ENCODE results near the gene IRS1. TPM values are rescaled to one million over a fixed set of nuclear protein-coding genes. Genes with fewer than 3 reads are reported as not detected.

The IRS1 gene
- total and polyA plus RNA-seq, 2 of the 4 experiments (the other 2 are of a cell fraction), result 21.1 to 37.1 TPM

DNA sequence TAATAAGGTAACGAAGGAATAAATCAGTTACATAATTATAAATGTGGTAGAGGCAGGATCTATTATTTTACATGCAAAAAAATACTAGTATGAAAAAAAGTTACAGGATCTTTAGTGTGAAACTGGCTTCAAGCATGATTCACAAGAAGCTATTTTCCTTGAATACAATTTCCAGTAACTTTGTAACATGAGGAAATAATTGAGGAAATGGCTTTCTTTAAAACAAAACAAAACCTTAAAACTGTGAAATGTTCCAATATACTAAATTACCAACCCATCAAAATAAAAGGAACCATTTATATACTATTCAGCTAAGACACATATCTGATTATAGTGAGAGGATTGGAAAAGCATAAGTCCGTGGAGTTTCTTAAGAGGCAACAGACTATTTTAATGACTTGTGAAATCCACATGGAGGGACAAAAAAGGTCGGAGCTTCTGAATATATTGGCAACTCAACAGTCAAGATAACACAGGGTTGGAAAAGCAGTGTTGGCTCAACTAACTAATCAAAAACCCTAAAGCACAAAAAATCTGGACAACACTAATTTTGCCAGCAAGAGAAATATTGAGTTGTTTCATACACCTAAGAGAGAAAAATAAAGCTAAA lies 10.6 kb downstream of the IRS1 start:
- Histone ChIP-seq H3K4ac (ENCODE audit: low read depth, low read length) (no peak overlapping the region), H2BK5ac (ENCODE audit: low read depth, low read length, poor library complexity, severe bottlenecking) (peak overlapping the region; percentile 69), H3K14ac (replicated peaks; ENCODE audit: low read depth, low read length) (peak overlapping the region; percentile 47; the same call in 1 of the 2 replicates), H2AK9ac (replicated peaks; ENCODE audit: low read depth, low read length, poor library complexity) (no peak overlapping the region), H4K8ac (ENCODE audit: low read depth in 2 of 2, low read length in 2 of 2) (peak overlapping the region in 1 of 2 experiments; percentile 20; a peak in 2 of 4 replicates), H3K4me2 (ENCODE audit: low read depth, low read length) (peak overlapping the region; percentile 95), H3K9me1 (ENCODE audit: insufficient read depth, low read length) (peaks cover 10% of the 10 kb centered on the region; the same call in 1 of the 2 replicates), H3K18ac (ENCODE audit: low read depth, low read length) (peak overlapping the region; percentile 12; the same call in 1 of the 2 replicates), H3K27ac (ENCODE audit: insufficient read depth, low read length) (peak overlapping the region; percentile 53; the same call in 1 of the 2 replicates), H2AFZ (replicated peaks; ENCODE audit: low read length, poor library complexity) (no peak overlapping the region), H3K9me3 (ENCODE audit: control insufficient read depth, insufficient read depth, low read length) (no peaks in the 10 kb centered on the region), H3K36me3 (ENCODE audit: control insufficient read depth, insufficient read depth, low read length) (peaks cover 29% of the 10 kb centered on the region), H3K4me3 (ENCODE audit: insufficient read depth, low read depth, low read length) (no peak overlapping the region), H4K20me1 (ENCODE audit: insufficient read depth, low read length) (peaks cover 37% of the 10 kb centered on the region), H3K4me1 (ENCODE audit: control insufficient read depth, insufficient read depth, low read length) (peaks cover 8% of the 10 kb centered on the region), H2BK120ac (ENCODE audit: low read depth, low read length) (no peak overlapping the region; the same call in 1 of the 2 replicates), H2BK20ac (ENCODE audit: low read depth, low read length) (peak overlapping the region; percentile 11; the same call in 1 of the 2 replicates), H3K23ac (ENCODE audit: low read depth, low read length) (no peak overlapping the region; the same call in 1 of the 2 replicates), H3K9ac (ENCODE audit: low read depth, low read length) (peak overlapping the region; percentile 19; the same call in 1 of the 2 replicates), H4K5ac (ENCODE audit: low read depth, low read length) (no peak overlapping the region), H2AK5ac (ENCODE audit: low read depth, low read length) (no peak overlapping the region), H3K79me1 (ENCODE audit: low read depth in 1 of 2, low read length in 2 of 2) (peaks cover 0 to 16% of the 10 kb centered on the region in 2 experiments; a peak in 2 of 4 replicates), H2BK15ac (ENCODE audit: low read depth, low read length) (no peak overlapping the region), H3K56ac (ENCODE audit: extremely low read depth, insufficient read depth, low read length) (peak overlapping the region; percentile 36; the same call in 1 of the 2 replicates), H4K91ac (ENCODE audit: insufficient read depth, low read depth, low read length) (no peak overlapping the region), H3K27me3 (ENCODE audit: control insufficient read depth, insufficient read depth, low read length) (no peaks in the 10 kb centered on the region)
- dilution Hi-C loops (cut with HindIII; ENCODE audit: low sequenced_read_pairs, unreplicated experiment), result no loop called here
- in situ Hi-C loops (cut with MboI; ENCODE audit: low sequenced_read_pairs), result loop anchor here (25.0 kb wide), 1 partner anchor 1677 kb away; no protein-coding TSS in a partner anchor
- ChIA-PET POLR2A (ENCODE audit: unreplicated experiment) (interaction anchor here (0.8 to 1.0 kb wide), 2 partner anchors 11 to 312 kb away, joined by 3 to 5 read pairs; no protein-coding TSS in a partner anchor), CTCF (interaction anchor here (0.6 to 1.3 kb wide), 3 partner anchors 311 to 1069 kb away, joined by 3 to 4 read pairs (median 3); no protein-coding TSS in a partner anchor)
- WGBS, 2 experiments (ENCODE audit: extremely low coverage in 2 of 2, insufficient read length in 1 of 2), result no CpG with 5 or more reads among the region's 3 CpGs
- TF ChIP-seq, protein P1, sequence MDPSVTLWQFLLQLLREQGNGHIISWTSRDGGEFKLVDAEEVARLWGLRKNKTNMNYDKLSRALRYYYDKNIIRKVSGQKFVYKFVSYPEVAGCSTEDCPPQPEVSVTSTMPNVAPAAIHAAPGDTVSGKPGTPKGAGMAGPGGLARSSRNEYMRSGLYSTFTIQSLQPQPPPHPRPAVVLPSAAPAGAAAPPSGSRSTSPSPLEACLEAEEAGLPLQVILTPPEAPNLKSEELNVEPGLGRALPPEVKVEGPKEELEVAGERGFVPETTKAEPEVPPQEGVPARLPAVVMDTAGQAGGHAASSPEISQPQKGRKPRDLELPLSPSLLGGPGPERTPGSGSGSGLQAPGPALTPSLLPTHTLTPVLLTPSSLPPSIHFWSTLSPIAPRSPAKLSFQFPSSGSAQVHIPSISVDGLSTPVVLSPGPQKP (IDR thresholded peaks at IDR 0.05; ENCODE audit: borderline replicate concordance, low read depth, low read length), result no peak
- TF ChIP-seq CHD1 (IDR thresholded peaks at IDR 0.05; ENCODE audit: low read depth, low read length), result no peak
- no peak for TF ChIP-seq MAZ (IDR thresholded peaks at IDR 0.05; ENCODE audit: borderline replicate concordance, low read depth, low read length)
- TF ChIP-seq MXI1 (IDR thresholded peaks at IDR 0.05; ENCODE audit: borderline replicate concordance, low read depth, low read length), result no peak
- no peak for TF ChIP-seq POLR2A (IDR thresholded peaks at IDR 0.05; ENCODE audit: low read depth, low read length)
- TF ChIP-seq RCOR1 (IDR thresholded peaks at IDR 0.05; ENCODE audit: insufficient replicate concordance, low read length), result no peak
- no peak for TF ChIP-seq CEBPB (IDR thresholded peaks at IDR 0.05; ENCODE audit: low read depth, low read length)
- TF ChIP-seq FOS (IDR thresholded peaks at IDR 0.05; ENCODE audit: low read depth, low read length), result no peak
- no peak for TF ChIP-seq NFE2L2 (IDR thresholded peaks at IDR 0.05; ENCODE audit: low read depth, low read length)
- intact Hi-C loops (cut with micrococcal nuclease), result no loop called here
- DNase-seq, result peak; percentile 13
- no peak for ATAC-seq (ENCODE audit: low read depth)
- no TSS peak for BruUV-seq (replicated peaks)

Measured in IMR-90 (cell line).